HCEC 1CT (cell line): ENCODE measurements around the gene LPAR1.

Source experiments
- DNase-seq: peaks from one replicate; pipeline ENCODE4 v3.0.0-alpha.2; 2017

Gene LPAR1

GRCh38 chr9:110997847-110998246, 40.4 kb downstream of the LPAR1 start:
- DNase-seq, result peak; percentile 45

DNA sequence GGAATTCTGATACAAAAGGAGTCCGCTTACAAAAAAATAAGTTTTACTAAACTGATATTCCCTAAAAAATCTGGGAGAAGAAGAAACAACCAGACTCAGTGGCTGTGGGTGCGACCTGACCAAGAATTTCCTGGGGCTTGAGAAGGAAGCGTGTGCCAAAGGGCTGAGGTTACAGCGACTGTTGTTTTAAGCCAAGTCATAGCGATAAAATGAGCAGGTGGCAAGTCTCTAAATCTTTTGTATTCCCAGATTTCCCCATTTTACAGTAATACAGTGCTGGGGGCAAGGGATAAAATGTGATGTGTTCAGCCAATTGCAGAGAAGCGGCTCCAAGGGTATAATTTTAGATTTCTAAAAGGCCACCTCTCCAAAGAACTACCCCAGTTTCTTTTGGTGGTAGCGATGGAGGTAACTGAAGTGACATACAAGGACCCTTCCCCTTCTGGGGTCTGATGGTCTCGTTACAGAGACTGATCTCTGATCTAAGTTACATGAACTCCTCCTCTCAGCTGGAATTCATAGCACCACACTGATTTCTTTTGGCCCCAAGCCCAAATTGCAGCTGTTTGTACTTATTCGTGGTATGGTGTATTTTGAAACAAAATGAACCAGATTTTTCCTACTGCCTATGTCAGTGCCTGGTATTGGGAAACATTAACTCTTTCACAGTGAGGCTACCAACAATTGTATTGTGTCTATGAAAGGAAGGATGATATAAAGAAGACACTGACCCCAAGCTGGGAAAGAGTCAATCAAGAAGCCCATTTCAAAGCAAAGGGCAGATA, 41.6 kb downstream of the LPAR1 start:
- peak; percentile 73 for DNase-seq

- DNase-seq, result peak; percentile 9
Measured at GRCh38 chr9:110995420-110996340, 42.6 kb downstream of the LPAR1 start.

DNA sequence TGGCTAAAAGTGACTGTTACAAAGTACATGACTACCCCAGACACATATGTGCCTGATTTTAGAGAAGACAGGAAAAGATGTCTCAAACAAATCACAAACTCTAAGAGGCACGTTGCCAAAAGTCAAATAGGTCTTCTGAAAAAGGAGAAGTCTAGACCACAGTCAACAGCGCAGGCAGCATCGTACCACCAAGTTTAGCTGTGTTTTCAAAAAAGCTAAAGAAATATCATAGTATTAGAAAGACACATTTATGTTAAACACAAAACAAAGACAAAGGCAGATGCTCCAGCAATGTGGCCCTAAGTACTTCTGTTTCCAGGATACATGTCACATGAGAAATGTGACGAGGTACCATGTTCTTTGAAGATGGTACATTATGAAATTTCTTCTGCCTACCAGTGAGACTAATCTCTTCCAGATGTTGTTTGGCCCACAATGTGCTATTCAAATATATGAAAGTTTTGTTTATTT, 43.5 kb downstream of the LPAR1 start:
- DNase-seq, result peak; percentile 59

- DNase-seq, result no peak
Measured at GRCh38 chr9:110990481-110990880, 47.8 kb downstream of the LPAR1 start.

DNA sequence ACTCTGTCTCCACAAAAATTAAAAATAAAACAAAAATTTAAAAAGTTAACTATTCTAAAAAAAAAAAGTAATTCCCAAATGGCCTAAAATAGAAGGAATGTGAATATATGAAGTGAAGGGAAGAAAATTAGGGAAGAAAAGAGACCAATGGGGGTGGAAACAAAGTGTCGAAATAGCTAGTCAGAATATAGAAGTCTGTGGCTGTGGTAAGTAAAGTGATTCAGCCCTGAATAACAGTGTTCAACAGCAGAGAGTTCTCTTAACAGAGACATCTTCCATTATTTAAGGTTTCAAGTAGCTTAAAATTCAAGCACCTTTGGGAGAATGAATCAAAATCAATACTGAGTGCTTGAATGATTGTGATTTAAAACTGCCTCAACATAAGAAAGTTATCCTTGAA, 51.7 kb downstream of the LPAR1 start:
- peak; percentile 59 for DNase-seq

DNA sequence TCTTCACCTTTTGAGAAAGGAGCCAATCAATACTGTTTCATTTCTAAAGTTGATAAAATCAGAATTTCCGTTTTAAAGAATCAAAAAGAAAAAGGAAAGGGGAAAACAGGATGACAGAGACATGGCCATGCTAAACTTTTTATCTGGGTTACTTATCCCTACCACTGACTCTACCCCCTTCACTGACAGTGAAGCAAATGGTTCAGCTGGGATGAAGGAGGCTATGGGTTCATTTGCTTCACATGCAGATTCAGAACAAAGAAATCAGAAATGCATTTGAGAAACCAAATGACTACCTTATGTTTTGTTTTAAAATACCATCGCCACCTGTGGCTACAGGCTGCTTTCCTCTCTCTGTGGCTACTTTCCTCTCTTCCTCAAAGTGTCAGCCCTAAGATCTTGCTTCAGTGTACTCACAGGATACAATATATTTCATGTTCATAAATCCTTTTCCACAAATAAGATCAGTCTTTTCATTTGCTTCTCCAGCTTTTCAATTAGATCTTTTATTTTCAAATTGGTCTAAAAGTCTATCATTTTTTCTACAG, 53.3 kb downstream of the LPAR1 start:
- DNase-seq, result no peak

- peak; percentile 11 for DNase-seq
Measured at GRCh38 chr9:110980261-110980660, 58.0 kb downstream of the LPAR1 start.

GRCh38 chr9:110979636-110980035, 58.6 kb downstream of the LPAR1 start:
- DNase-seq, result no peak

GRCh38 chr9:110978516-110978915, 59.8 kb downstream of the LPAR1 start:
- DNase-seq, result no peak

DNA sequence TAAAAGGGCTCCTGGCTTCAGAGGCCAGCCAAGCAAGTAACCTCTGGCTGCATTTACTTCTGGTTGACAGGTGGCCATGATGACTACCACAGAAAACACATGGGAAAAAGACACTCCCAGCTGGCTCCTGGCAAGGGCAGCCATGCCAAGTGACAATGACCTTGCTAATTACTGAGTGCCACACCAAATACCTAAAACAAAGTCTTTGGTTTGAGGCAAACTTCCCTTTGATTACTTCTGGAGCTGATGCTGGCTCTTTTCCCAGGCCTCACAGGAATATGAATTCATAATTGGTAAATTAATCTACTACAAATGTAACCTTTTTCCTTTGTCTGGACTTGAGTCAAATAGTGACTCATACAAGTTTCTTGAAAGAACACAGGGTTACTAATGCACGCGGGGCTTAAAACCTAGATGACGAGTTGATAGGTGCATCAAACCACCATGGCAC, 61.0 kb downstream of the LPAR1 start:
- DNase-seq, result peak; percentile 82

GRCh38 chr9:110975969-110976368, 62.3 kb downstream of the LPAR1 start:
- DNase-seq, result peak; percentile 60

GRCh38 chr9:110975278-110975677, 63.0 kb downstream of the LPAR1 start:
- no peak for DNase-seq

- no peak for DNase-seq
Measured at GRCh38 chr9:110971705-110972104, 66.6 kb downstream of the LPAR1 start.

DNA sequence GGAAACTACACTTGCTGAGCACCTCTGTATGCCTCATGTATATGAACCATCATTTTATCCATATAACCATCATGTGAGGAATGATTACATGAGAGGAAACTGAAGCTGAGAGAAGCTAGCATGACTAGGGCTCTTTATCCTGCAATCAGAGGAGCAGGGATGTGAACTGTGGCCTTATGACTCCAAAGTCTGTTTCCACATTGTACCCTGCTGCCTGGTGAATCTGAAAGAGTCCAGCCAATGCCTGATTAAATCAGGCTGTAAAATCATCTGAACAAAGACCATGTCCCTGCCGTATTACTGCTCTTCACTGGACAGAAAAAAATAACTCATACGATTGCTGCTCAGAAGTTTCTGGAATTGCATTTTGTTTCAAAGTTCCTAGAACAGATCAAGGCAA, 67.0 kb downstream of the LPAR1 start:
- DNase-seq, result no peak

- DNase-seq, result peak; percentile 78
Measured at GRCh38 chr9:110969971-110970386, 68.3 kb downstream of the LPAR1 start.

- DNase-seq, result no peak
Measured at GRCh38 chr9:110968096-110968495, 70.2 kb downstream of the LPAR1 start.

GRCh38 chr9:110967196-110967595, 71.1 kb downstream of the LPAR1 start:
- DNase-seq, result no peak

DNA sequence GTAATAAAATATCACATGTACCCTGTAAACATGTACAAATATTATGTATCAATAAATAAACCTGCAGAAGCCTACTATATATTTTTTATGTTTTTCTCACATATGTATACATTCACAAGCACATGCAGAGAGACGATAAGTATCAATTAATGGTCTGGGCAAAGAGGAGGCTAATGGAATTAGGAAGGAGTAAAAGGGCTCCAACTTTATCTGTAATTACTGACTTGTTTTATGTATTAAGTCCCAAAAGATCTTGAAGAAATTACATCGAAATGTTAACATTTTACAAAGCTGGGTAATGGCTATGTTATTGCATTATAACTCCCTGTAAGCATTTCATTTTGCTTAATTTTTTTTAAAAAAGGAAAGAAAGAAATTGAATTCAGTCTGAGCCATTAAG, 78.0 kb downstream of the LPAR1 start:
- no peak for DNase-seq

- no peak for DNase-seq
Measured at GRCh38 chr9:110958847-110959246, 79.4 kb downstream of the LPAR1 start.

DNA sequence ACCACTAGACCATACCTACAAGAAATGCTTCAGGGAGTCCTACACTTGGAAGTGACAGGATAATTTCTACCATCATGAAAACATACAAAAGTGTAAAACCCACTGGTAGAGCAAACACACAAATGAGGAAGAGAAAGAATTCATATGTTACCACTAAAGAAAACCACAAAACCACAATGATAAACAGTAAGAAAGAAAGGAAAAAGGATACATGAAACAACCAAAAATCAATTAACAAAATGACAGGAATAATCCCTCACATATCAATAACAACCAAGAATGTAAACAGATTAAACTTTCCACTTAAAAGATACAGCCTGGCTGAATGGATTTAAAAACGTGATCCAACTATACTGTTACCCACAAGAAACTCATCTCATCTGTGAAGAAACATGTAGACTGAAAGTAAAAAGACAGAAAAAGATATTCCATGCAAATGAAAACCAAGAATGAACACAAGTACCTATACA, 83.4 kb downstream of the LPAR1 start:
- DNase-seq, result peak; percentile 59

GRCh38 chr9:110952540-110952859, 85.8 kb downstream of the LPAR1 start:
- DNase-seq, result no peak

- no peak for DNase-seq
Measured at GRCh38 chr9:110951805-110952539, 86.3 kb downstream of the LPAR1 start.
